Ovary (tissue), 9 donors: ENCODE results near the gene CWC22. TPM values are rescaled to one million over a fixed set of nuclear protein-coding genes. Genes with fewer than 3 reads are reported as not detected.
"Not testable (repeated sequence)": the region's sequence is repeated elsewhere in the genome, so short reads cannot be mapped to it uniquely, and the experiment has no call there.

Experiments used
- DNase-seq, 5 donors: peaks; one replicate each; pipeline ENCODE4 v3.0.0-alpha.2; 2019 to 2020
- H3K27ac ChIP-seq, 2 donors: fragments of 200-600 bp; one replicate each; pipeline versions ENCODE4 v1.5.1 to v1.8.0; 2019 to 2022
- H3K27me3 ChIP-seq: fragments of 200-600 bp; one replicate; pipeline ENCODE4 v1.8.0; 2022
- H3K36me3 ChIP-seq: fragments of 200-600 bp; sonication (generic); one replicate; pipeline ENCODE4 v1.5.1; 2019
- H3K4me1 ChIP-seq: one replicate; pipeline ENCODE4 v1.8.1; 2013; ENCODE audit warnings: mild to moderate bottlenecking, moderate library complexity; ENCODE audit not compliant: insufficient read depth
- H3K4me3 ChIP-seq: fragments of 200-600 bp; sonication (generic); one replicate; pipeline ENCODE4 v1.5.1; 2017
- H3K9me3 ChIP-seq, 2 donors: fragments of 200-600 bp in 1 of 2; sonication (generic) in 1 of 2; one replicate each; pipeline versions ENCODE4 v1.5.1 to v1.8.1; 2013 to 2019; ENCODE audit warnings: mild to moderate bottlenecking in 1 of 2, moderate library complexity in 1 of 2
- EP300 ChIP-seq: sonication (generic); formaldehyde crosslinking; IDR thresholded peaks from one replicate; pipeline ENCODE4 v1.6.1; 2017; ENCODE audit warnings: antibody characterized with exemption
- POLR2A ChIP-seq: fragments of 450-650 bp; IDR thresholded peaks from one replicate; pipeline ENCODE4 v1.6.1; 2017; ENCODE audit warnings: antibody characterized with exemption, mild to moderate bottlenecking, moderate library complexity
- WGBS, 3 donors: extraction: QIAGEN DNeasy Blood & Tissue Kit in 1 of 3; methylation state at CpG; one replicate each; pipeline versions ENCODE4 v1.1.5 to v1.1.7; 2013 to 2017; 5-methylcytosine and 5-hydroxymethylcytosine counted together
- intact Hi-C, 4 donors: fragments of 100-400 bp; cut with DNase I; formaldehyde crosslinking; loops; one replicate each; pipeline versions ENCODE4 v1.11.0 to v1.15.1; 2022 to 2023
- polyA plus RNA-seq, 2 donors: library from polyadenylated mRNA; stranded (reverse); fragments of 200-250 nt in 1 of 2; fragments of 350-450 nt in 1 of 2; fragmentation: Illumina TruSeq in 1 of 2; extraction: RNeasy Lipid Tissue Mini Kit (QIAGEN cat#74804) in 1 of 2; gene quantifications; one replicate each; pipeline ENCODE4 v1.2.3, GENCODE V29; 2013 to 2014
- total RNA-seq, 7 donors: library from RNA; depleted of rRNA in 2 of 7; stranded (reverse); fragments of >200 nt in 2 of 7; fragmentation: NEBNext Ultra II Directional in 3 of 7; extraction: Animal tissue kit (Norgen Biotek cat#: 25700) in 3 of 7; gene quantifications; one replicate each; pipeline versions ENCODE4 v1.1.0 to v1.2.4, GENCODE V29; 2016 to 2023
- TF ChIP-seq, protein P1 (sequence below), 3 donors: fragments of 450-650 bp in 2 of 3; fragments of 200-600 bp in 1 of 3; IDR thresholded peaks; one replicate each; pipeline versions ENCODE4 v1.5.1 to v1.8.0; 2016 to 2022; ENCODE audit warnings: antibody characterized with exemption in 3 of 3, mild to moderate bottlenecking in 1 of 3
- donor health status: DM: no; HTN: no; CAD: no; lungs with moderate emphysema.
- donor health status: DM: no; HTN: no; CAD: no.
- donor health status: Bipolar disorder and iron deficiency.
- donor health status: DM: yes; HTN: yes; CAD: no.
- donor health status: DM: no; HTN: no; CAD: no.
- donor health status: DM: yes; HTN: yes; CAD: no.

The CWC22 gene
- total and polyA plus RNA-seq, 9 donors = 14.9 to 25.2 (median 20.2) TPM

GRCh38 chr2:179981085-179981484 lies 26.0 kb downstream of the CWC22 start:
- no peak for DNase-seq
- Histone ChIP-seq H3K4me1 (no peaks in the 10 kb centered on the region), H3K27me3 (no peaks in the 10 kb centered on the region), H3K27ac (no peak overlapping the region), H3K36me3 (no peaks in the 10 kb centered on the region), H3K4me3 (no peak overlapping the region), H3K9me3 (no peaks in the 10 kb centered on the region)
- intact Hi-C loops = no loop called here
- WGBS, 3 donors = 33 to 69% (median 34%) methylated on average over 1 of the region's 1 CpG
- TF ChIP-seq EP300 = no peak

GRCh38 chr2:179974761-179975160 lies 32.3 kb downstream of the CWC22 start:
- WGBS, 3 donors = 93 to 98% (median 94%) methylated on average over 5 of the region's 5 CpGs
- no peaks in the 10 kb centered on the region for H3K36me3 ChIP-seq
- no peaks in the 10 kb centered on the region for H3K27me3 ChIP-seq
- H3K4me3 ChIP-seq = no peak overlapping the region
- H3K27ac ChIP-seq = no peak overlapping the region
- no peaks in the 10 kb centered on the region for H3K4me1 ChIP-seq
- H3K9me3 ChIP-seq = no peaks in the 10 kb centered on the region
- TF ChIP-seq, protein P1, sequence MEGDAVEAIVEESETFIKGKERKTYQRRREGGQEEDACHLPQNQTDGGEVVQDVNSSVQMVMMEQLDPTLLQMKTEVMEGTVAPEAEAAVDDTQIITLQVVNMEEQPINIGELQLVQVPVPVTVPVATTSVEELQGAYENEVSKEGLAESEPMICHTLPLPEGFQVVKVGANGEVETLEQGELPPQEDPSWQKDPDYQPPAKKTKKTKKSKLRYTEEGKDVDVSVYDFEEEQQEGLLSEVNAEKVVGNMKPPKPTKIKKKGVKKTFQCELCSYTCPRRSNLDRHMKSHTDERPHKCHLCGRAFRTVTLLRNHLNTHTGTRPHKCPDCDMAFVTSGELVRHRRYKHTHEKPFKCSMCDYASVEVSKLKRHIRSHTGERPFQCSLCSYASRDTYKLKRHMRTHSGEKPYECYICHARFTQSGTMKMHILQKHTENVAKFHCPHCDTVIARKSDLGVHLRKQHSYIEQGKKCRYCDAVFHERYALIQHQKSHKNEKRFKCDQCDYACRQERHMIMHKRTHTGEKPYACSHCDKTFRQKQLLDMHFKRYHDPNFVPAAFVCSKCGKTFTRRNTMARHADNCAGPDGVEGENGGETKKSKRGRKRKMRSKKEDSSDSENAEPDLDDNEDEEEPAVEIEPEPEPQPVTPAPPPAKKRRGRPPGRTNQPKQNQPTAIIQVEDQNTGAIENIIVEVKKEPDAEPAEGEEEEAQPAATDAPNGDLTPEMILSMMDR (IDR thresholded peaks at IDR 0.05) = no peak
- TF ChIP-seq POLR2A (no peak), EP300 (no peak)
- intact Hi-C loops = no loop called here
- DNase-seq = no peak

GRCh38 chr2:179966778-179967394 lies 40.2 kb downstream of the CWC22 start:
- Histone ChIP-seq H3K27ac (no peak overlapping the region), H3K4me1 (no peaks in the 10 kb centered on the region), H3K36me3 (no peaks in the 10 kb centered on the region), H3K4me3 (no peak overlapping the region), H3K9me3 (no peaks in the 10 kb centered on the region), H3K27me3 (no peaks in the 10 kb centered on the region)
- WGBS, 3 donors = 88 to 92% (median 89%) methylated on average over 3 of the region's 3 CpGs
- intact Hi-C loops = no loop called here
- DNase-seq = no peak
- TF ChIP-seq EP300 (no peak), POLR2A (no peak)
- TF ChIP-seq, protein P1 (IDR thresholded peaks at IDR 0.05) = no peak

DNA sequence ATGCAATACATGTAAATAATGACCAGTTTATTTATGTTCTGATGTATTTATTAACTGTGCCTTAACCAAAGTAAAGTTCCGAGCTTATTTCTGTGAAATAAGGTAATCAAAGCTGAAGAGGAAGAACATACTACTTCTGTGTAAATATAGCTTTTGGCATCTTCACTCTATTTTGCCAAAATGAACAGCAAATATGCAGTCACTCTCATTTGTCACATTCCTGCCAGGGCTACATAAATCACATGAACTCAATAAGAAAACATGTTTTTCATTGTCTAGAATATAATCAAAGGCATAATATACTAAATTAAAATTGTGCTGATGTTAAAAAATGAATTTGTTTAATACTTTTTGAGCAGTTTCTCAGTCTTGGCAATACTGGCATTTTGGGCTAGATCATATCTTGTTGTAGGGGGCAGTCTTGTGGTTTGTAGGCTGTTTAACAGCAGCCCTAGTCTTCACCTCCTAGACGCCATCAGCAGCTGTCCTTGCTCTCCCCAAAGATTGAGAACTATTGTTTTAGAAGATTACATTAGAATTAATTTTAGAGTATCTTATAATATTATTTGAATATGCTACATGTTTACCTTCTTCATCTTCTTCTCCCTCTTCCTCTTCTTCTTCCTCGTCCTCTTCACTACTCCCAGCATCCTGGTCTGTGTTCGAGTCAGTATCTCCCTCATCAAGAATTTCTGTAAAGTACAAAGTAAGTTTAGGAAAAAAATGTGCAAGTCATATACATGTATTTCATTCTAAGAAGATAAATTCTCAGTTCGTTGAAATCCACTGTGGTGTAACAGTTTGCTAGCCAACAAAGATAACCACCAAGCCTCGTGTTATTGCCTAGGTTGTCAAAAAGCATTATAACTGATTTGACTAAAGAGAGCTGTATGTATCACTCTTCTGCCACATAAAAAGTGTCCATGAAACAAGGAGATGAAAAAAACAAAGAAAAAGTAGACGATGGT lies 41.5 kb downstream of the CWC22 start:
- Histone ChIP-seq H3K27me3 (no peaks in the 10 kb centered on the region), H3K4me1 (no peaks in the 10 kb centered on the region), H3K36me3 (no peaks in the 10 kb centered on the region), H3K27ac (no peak overlapping the region), H3K9me3 (no peaks in the 10 kb centered on the region), H3K4me3 (no peak overlapping the region)
- DNase-seq = no peak
- 90 to 92% (median 90%) methylated on average over 7 of the region's 7 CpGs for WGBS, 3 donors
- intact Hi-C loops = no loop called here
- TF ChIP-seq EP300 (no peak), POLR2A (no peak)
- TF ChIP-seq, protein P1 (IDR thresholded peaks at IDR 0.05) = no peak

- Histone ChIP-seq H3K27me3 (no peaks in the 10 kb centered on the region), H3K9me3 (no peaks in the 10 kb centered on the region), H3K27ac (no peak overlapping the region), H3K4me1 (no peaks in the 10 kb centered on the region), H3K4me3 (no peak overlapping the region), H3K36me3 (no peaks in the 10 kb centered on the region)
- no peak for TF ChIP-seq EP300
- TF ChIP-seq, protein P1 (IDR thresholded peaks at IDR 0.05) = no peak
- TF ChIP-seq POLR2A = no peak
- DNase-seq = no peak
- WGBS, 3 donors = 73 to 80% (median 75%) methylated on average over 4 of the region's 4 CpGs
- intact Hi-C loops = no loop called here
Measured at GRCh38 chr2:179963626-179964025, 43.5 kb downstream of the CWC22 start.

DNA sequence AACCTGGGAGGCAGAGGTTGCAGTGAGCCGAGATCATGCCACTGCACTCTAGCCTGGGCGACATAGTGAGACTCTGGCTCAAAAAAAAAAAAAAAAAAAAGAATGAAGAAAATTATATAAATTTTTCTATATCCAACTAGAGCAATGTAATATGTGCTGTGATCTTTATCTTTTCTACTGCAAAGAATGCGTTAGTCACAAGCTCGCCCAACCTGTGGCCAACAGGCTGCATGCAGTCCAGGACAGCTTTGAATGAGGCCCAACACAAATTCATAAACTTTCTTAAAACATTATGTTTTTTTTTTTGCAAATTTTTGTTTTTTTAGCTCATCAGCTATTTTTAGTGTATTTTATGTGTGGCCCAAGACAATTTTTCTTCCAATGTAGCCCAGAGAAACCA lies 48.8 kb downstream of the CWC22 start:
- H3K27me3 ChIP-seq, H3K36me3 ChIP-seq, H3K4me1 ChIP-seq, H3K9me3 ChIP-seq, intact Hi-C loops, H3K4me3 ChIP-seq, DNase-seq, H3K27ac ChIP-seq: not testable (repeated sequence)
- 96 to 99% (median 99%) methylated on average over 4 of the region's 4 CpGs for WGBS, 3 donors
